GM12864 (cell line): Measurements from ENCODE around the gene ZNF679.
"Not testable (repeated sequence)": the region's sequence is repeated elsewhere in the genome, so short reads cannot be mapped to it uniquely, and the experiment has no call there.

Experiments used
- DNase-seq: peaks from one replicate; pipeline ENCODE4 v3.0.0-alpha.2; 2011; ENCODE audit warnings: low read depth
- H3K4me3 ChIP-seq: 2 replicates; pipeline ENCODE4 v1.5.1; 2011; ENCODE audit warnings: mild to moderate bottlenecking, low read depth, low read length, control low read depth
- CTCF ChIP-seq: IDR thresholded peaks from 2 replicates; pipeline ENCODE4 v1.5.1; 2011; ENCODE audit warnings: low read depth, mild to moderate bottlenecking, moderate library complexity, low read length, control low read depth, inconsistent platforms; ENCODE audit errors: missing control alignments

Gene ZNF679

DNA sequence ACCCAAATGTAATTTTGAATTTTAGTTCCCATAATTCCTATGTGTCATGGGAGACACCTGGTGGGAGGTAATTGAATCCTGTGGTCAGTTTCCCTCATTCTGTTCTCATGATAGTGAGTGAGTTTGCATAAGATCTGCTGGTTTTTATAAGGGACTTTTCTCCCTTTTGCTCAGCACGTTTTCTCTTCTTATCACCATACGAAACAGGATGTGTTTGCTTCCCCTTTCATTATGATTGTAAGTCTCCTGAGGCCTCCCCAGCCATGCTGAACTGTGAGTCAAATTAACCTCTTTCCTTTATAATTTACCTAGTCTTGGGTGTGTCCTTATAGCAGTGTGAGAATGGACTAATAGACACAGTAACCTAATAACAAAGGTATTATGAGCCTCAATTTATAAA, 49.4 kb downstream of the ZNF679 start:
- no peak overlapping the region for H3K4me3 ChIP-seq
- no peak for DNase-seq
- no peak for TF ChIP-seq CTCF

DNA sequence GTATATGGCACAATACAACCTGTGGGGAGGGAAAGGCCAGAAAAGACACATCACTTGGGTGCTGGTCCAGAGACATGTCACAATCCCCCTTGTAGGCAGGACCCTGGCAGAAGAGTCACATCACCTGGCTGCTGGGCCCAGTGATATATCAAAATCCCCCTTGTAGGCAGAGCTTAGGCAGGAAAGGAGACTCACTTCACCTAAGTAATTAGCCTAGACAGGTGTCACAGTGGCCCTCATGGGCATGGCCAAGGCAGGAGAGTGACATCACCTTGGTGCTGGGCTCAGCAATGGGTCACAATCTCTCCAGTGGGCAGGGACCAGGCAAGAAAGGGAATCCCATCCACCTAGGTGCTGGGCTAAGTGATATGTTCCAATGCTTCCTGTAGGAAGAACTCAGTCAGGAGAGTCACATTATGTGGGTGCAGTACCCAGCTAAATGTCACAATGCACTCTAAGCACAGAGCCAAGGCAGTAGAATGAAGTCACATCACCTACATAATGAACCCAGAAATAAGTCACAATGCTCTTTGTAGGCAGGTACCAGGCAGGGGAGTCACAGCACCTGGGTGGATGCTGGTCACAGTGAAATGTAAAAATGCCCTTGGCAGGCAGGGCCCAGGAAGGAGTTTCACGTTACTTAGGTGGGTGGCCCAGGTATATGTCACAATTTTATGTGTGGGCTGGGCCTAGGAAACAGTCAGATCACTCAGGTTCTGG, 66.6 kb downstream of the ZNF679 start:
- DNase-seq = no peak
- no peak overlapping the region for H3K4me3 ChIP-seq
- no peak for TF ChIP-seq CTCF

DNA sequence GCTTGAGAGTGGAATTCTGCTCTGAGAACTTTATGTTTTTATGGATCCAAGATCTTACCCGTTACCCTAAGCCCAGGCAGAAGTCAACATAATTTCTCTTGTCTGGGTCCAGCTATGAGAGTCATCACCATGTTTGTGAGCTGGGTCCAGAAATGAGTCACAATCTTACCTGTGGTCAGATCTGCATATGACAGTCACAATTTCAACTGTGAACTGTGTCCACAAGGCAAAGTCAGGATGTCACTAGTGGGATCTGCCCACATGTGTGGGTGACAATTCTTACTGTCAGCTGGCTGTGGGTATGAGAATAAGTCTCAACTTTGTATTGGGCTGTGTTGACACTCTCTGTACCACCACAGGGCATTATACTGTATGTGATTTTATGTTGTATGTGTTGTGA, 69.1 kb downstream of the ZNF679 start:
- not testable (repeated sequence) for DNase-seq, H3K4me3 ChIP-seq

DNA sequence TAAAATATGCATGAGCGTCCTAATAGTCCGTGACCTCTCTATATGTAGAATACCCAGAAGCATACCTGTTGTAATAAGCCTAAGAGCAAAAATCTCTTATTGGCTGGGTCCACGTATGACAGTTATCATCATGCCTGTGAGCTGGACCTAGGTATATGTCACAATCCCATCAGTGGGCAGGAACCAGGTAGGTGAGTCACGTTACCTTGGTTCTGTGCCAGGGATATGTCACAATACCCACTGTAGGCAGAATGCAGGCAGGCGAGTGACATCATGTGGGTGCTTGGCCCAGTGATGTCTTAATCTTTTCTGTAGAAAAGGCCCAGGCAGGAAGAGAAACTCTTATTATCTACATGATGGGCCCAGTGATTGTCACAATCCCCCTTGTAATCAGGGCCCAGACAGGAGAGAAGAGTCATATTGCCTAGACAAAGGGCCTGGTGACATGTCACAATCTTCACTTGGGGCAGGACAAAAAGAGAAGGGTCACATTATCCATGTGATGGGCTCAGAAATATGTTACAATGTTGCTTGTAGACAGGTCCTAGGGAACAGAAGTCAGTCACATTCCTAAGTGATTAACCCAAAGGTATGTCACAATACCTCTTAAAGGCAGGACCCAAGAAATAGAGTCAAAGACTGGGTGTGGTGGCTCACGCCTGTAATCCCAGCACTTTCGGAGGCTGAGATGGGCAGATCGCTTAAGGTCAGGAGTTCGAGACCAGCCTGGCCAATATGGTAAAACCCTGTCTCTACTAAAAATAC, 72.5 kb downstream of the ZNF679 start:
- no peak for DNase-seq
- no peak overlapping the region for H3K4me3 ChIP-seq
- TF ChIP-seq CTCF = no peak

DNA sequence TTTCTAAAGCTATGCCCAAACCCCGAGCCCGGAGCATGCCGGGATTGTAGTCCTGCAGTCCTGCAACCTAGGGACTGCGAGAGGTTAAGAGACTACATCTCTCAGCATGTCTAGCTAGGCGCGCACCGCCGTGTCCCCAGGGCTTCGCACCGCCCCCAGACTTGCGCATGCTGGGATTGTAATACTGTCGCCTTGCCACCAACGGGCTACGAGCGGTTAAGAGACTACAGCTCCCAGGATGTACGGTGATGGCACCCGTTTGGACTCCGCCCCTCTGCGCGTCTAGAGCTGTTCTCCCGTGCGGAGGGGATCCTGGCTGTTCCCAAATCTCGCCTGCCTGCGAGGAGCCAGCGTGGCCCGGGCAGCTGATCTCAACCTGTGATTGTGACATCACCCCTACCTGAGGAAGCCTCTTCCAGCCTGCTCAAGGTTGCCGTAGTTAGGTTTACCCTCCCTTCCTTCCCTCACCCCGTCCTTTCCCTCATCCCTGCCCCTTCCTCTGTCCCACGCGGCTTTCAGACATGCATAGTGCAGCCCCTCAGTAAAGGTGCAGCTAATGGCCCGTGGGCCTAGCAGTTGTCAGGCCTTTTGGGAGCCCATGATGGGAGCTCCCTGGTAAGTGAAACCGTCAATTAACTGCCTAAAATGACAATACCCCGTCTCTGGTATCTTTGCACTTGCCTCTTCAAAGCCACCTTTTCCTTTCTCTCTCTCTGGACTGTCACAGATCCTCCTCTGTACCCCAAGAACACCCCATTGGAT, 79.2 kb downstream of the ZNF679 start:
- peak; percentile 95 for DNase-seq
- H3K4me3 ChIP-seq = peak overlapping the region; percentile 67
- TF ChIP-seq CTCF = no peak

DNA sequence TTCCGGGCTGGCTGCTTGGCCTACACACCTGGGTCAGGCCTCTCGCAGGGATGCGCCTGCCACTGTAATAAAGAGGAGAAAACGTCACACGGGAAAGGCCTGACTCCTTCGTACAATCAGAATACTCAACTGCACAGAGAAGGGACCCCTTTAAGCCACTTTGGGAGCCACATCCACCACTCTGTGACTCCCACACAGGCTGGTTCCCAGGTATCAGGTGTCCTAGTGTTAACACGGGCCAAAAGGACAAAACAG, 79.7 kb downstream of the ZNF679 start:
- peak overlapping the region; percentile 67 for H3K4me3 ChIP-seq
- no peak for DNase-seq
- no peak for TF ChIP-seq CTCF

GRCh38 chr7:64310426-64310825, 82.2 kb downstream of the ZNF679 start:
- H3K4me3 ChIP-seq = no peak overlapping the region
- TF ChIP-seq CTCF = no peak
- no peak for DNase-seq
